HG02678 (cell line): ENCODE measurements around the gene SCN4A.
A peak's percentile ranks its signal among the peaks of the same experiment; 100 is the strongest.
"Not testable (repeated sequence)": the region's sequence is repeated elsewhere in the genome, so short reads cannot be mapped to it uniquely, and the experiment has no call there.

Experiments used
- ATAC-seq: cut with Tn5 transposase; IDR thresholded peaks from one replicate; pipeline ENCODE4 v1.9.1; 2021; ENCODE audit warnings: mild to moderate bottlenecking, moderate library complexity; ENCODE audit not compliant: unreplicated experiment

Gene SCN4A

DNA sequence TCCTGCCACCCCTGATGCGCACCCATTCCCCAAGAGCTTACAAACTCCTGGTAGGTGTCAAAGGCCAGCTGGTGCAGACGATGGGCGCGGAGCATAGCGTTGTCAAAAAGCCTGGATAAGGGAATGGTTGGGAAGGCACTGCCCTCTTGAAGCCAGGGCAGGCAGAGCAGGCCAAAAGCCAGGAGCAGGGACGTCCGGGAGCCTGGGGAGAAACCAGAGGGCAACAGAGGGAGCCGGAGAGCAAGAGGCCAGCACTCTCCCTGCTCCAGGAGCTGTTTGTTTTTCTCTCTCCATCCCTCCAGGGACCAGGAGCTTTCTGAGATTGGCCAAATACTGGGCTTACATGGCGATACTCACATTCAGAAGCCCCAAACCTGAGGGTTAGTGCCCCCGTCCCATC lies 54.4 kb downstream of the SCN4A start:
- no peak for ATAC-seq

- ATAC-seq, result no peak
Observed at GRCh38 chr17:63917646-63918045, 55.1 kb downstream of the SCN4A start.

DNA sequence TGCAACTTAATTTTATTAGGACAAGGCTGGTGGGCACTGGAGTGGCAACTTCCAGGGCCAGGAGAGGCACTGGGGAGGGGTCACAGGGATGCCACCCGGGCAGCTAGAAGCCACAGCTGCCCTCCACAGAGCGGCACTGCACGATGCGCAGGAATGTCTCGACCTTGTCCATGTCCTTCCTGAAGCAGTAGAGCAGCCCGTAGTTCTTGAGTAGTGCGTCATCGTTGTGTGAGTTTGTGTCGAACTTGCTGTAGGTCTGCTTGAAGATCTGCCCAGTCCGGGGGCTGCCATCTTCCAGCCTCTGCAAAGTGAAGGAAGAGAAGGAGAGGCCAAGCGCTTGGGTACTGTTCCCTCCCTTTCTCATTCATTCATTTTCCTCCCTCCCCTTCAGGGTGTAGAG lies 55.5 kb downstream of the SCN4A start:
- ATAC-seq, result not testable (repeated sequence)

DNA sequence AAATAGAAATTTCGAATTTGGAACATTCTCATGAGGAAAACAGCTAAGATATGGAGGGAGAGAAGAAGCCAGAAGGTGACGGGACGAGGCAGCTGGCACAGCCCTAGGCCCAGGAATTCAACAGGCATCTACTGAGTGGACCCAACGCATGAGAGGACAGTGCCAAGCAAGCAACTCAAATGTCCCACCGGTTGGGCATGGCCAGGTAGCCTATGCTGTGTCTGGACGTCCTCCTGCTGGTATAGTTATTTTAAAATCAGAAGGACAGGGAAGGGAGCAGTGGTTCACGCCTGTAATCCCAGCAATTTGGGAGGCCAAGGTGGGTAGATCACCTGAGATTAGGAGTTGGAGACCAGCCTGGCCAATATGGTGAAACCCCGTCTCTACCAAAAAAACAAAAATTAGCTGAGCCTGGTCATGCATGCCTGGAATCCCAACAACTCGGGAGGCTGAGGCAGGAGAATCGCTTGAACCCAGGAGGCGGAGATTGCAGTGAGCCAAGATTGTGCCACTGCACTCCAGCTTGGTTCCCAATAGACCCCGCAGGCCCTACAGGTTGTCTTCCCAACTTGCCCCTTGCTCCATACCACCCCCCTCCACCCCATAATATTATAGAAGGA lies 56.0 kb downstream of the SCN4A start:
- ATAC-seq, result no peak

GRCh38 chr17:63915753-63916152 lies 57.0 kb downstream of the SCN4A start:
- ATAC-seq, result peak; percentile 49

GRCh38 chr17:63914471-63914870 lies 58.2 kb downstream of the SCN4A start:
- ATAC-seq, result no peak

GRCh38 chr17:63911657-63912100 lies 61.0 kb downstream of the SCN4A start:
- no peak for ATAC-seq

GRCh38 chr17:63911041-63911635 lies 61.6 kb downstream of the SCN4A start, which contains the start of gene CSHL1:
TSS of gene CSHL1 (minus strand) at chr17:63911258. CDS start at chr17:63911196, 62 bp downstream.
- ATAC-seq, result no peak

DNA sequence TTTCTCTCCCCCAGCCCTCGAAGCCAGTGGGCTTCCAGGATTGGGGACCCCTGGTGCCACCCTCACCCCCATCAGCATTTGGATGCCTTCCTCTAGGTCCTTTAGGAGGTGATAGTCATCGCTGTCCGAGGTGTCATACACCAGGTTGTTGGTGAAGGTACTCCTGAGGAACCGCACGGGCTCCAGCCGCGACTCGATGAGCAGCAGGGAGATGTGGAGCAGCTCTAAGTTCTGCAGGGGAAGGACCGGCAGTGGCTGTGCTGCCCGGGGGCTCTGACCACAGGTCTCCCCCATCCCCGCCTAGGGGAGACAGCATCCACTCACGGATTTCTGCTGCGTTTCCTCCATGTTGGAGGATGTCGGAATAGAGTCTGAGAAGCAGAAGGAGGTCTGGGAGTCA lies 62.6 kb downstream of the SCN4A start:
- no peak for ATAC-seq

- ATAC-seq, result not testable (repeated sequence)
Observed at GRCh38 chr17:63909586-63909985, 63.1 kb downstream of the SCN4A start.

DNA sequence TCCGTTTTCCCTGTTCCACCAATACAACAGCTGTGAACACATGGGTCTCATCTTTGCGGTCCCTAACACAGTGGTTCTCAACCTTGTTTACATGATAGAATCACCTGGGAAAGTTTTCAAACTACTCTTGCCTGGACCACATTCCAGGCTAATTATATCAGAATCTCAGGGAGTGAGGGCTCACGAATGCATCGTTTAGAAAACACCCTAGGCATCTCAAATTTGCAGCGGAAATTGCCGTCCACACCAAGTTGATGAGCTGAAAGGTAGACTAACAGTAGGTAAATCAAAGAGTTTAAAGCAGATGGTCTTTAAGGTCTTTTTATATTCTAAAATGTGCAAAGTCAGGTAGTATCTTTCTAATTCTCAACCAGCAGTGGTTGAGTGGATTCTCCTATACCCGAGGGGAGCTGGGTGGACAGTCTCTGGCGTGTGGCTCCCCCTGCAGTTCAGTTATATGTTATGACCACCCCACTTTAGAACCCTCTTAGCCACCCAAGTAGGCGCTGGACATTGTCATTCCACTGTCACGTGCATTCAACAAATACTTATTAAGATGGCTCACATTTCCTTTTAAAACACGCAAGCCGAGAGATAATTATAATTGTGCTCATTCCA lies 65.4 kb downstream of the SCN4A start:
- not testable (repeated sequence) for ATAC-seq

- ATAC-seq, result not testable (repeated sequence)
Observed at GRCh38 chr17:63904796-63905195, 67.9 kb downstream of the SCN4A start.

- not testable (repeated sequence) for ATAC-seq
Observed at GRCh38 chr17:63903787-63904201, 68.9 kb downstream of the SCN4A start.

DNA sequence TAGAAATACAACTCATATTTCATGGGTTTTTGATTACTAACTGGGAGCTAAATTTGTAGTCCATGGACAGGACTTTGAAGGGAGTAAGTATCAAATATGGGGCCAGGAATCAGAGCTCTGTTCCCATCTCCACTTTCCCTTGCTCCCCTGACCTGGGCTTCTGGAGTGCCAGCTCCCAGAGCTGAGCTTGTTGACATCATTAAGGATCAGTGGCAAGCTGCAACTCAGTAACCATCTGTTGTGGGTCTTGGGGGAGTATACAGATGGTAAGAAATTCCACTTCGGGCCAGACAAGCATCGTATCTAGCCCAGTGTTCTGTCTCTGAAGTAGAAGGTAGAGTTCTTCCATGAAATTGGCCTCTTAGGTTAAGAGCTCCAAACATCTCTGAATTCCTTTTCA lies 70.7 kb downstream of the SCN4A start:
- not testable (repeated sequence) for ATAC-seq

- not testable (repeated sequence) for ATAC-seq
Observed at GRCh38 chr17:63898899-63899798, 73.6 kb downstream of the SCN4A start.

DNA sequence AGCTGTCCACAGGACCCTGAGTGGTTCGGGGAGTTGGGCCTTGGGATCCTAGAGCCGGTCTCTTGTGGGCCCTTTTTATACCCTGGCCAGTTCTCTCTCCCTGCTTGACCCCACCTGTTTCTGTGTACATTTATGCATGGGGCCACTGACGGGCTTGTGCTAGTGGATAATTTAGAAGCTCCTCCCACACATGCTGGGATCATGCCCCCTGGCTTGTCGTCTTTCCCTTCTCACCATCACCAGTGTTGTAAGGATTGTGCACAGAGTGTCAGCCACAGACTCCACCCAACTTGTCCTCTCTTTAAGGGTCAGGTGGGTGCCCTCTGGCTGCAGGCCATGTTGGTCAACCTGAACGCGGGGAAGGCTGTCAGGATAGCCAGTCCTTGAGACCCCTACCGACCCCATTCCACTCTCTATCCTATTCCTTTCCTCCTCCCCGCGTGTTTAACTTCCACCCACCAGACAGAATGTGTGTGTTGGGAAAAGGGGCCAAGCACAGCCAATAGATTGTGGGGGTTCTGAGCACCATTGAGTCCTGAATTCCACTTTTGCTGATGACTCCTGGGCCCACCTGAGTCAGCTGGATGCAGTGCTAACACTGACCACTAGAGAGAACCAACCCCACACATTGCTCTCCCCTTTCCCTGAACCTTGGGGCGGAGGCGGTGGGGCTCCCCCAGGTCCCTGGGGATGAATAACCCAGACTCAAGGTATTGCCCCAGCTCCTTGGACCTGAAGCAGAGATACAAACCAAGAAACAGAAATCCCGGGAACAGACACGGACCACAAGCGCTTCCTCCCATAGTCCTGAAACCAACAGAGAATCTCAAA lies 76.0 kb downstream of the SCN4A start, which contains the start of gene CSH1:
Gene CSH1 (minus strand): TSS at position 51 of the 831 bp plus-strand sequence. CDS start 63 bp downstream, outside the sequence.
- not testable (repeated sequence) for ATAC-seq

DNA sequence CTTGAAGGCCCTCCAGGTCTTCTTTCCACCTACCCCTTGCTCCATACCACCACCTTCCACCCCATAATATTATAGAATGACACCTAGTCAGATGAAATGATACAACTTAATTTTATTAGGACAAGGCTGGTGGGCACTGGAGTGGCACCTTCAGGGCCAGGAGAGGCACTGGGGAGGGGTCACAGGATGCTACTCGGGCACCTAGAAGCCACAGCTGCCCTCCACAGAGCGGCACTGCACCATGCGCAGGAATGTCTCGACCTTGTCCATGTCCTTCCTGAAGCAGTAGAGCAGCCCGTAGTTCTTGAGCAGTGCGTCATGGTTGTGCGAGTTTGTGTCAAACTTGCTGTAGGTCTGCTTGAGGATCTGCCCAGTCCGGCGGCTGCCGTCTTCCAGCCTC lies 77.9 kb downstream of the SCN4A start:
- not testable (repeated sequence) for ATAC-seq

DNA sequence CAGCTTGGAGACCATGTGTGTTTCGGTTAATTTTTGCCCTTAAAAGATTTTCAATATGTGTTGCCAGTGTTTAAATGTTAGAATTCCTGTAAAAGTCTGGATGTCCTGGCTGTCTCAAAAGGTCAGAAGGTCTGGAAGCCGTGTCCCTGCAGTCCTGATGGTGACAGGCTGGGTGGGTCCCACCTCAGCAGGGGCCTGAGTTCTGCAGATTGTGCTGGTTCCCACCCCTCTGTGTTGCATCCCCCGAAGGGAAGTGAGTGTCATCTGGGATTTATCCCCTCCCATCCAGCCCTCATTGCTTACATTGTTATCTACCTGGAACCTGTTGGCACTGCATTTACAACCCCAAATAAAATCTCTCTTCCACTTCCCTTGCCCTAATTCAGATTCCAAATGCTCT lies 78.7 kb downstream of the SCN4A start:
- not testable (repeated sequence) for ATAC-seq

- ATAC-seq, result not testable (repeated sequence)
Observed at GRCh38 chr17:63892316-63893037, 80.2 kb downstream of the SCN4A start.
